Sigmoid colon (tissue), 4 donors: Measurements from ENCODE around the gene FEZF2.

ENCODE experiments used
- POLR2A ChIP-seq, 2 donors: fragments of 450-650 bp; IDR thresholded peaks; one replicate each; pipeline ENCODE4 v1.6.1; 2016; ENCODE audit warnings: antibody characterized with exemption in 2 of 2, mild to moderate bottlenecking in 2 of 2, moderate library complexity in 2 of 2
- POLR2AphosphoS5 ChIP-seq, 4 donors: sonication (generic); formaldehyde crosslinking; IDR thresholded peaks; one replicate each; pipeline ENCODE4 v1.6.1; 2017; ENCODE audit warnings: antibody characterized with exemption in 4 of 4
- TF ChIP-seq, protein P1 (sequence below), 4 experiments: fragments of 450-650 bp in 3 of 4; fragments of 200-600 bp in 1 of 4; IDR thresholded peaks; one replicate each; pipeline ENCODE4 v1.5.1; 2016 to 2019; ENCODE audit warnings: antibody characterized with exemption in 4 of 4, mild to moderate bottlenecking in 3 of 4, moderate library complexity in 2 of 4

DNA sequence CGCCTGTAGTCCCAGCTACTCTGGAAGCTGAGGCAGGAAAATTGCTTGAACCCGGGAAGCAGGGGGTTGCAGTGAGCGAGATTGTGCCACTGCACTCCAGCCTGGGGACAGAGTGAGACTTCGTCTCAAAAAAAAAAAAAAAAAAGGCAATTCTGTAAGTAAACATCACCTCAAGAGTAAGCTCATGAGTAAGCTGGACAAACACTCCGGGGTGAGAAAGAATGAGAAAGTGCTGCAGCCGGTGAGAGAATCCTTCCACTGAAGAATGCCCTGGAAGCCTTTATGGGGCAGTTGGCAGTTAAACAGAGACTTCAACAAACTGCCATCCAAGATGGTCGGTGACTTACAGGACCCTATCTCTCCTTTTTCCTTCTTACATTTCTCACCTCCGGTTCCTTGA lies 47.5 kb downstream of the FEZF2 start:
- TF ChIP-seq, protein P1, sequence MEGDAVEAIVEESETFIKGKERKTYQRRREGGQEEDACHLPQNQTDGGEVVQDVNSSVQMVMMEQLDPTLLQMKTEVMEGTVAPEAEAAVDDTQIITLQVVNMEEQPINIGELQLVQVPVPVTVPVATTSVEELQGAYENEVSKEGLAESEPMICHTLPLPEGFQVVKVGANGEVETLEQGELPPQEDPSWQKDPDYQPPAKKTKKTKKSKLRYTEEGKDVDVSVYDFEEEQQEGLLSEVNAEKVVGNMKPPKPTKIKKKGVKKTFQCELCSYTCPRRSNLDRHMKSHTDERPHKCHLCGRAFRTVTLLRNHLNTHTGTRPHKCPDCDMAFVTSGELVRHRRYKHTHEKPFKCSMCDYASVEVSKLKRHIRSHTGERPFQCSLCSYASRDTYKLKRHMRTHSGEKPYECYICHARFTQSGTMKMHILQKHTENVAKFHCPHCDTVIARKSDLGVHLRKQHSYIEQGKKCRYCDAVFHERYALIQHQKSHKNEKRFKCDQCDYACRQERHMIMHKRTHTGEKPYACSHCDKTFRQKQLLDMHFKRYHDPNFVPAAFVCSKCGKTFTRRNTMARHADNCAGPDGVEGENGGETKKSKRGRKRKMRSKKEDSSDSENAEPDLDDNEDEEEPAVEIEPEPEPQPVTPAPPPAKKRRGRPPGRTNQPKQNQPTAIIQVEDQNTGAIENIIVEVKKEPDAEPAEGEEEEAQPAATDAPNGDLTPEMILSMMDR (IDR thresholded peaks at IDR 0.05) = no peak
- TF ChIP-seq POLR2AphosphoS5 (IDR thresholded peaks at IDR 0.05) (no peak), POLR2A (IDR thresholded peaks at IDR 0.05) (no peak)
